HCT116 (cell line): ENCODE measurements around the gene MYPN. TPM values are rescaled to one million over a fixed set of nuclear protein-coding genes. Genes with fewer than 3 reads are reported as not detected.

Experiments used
- ATAC-seq: fragments of 200-7000 bp; cut with Tn5 transposase; 2 replicates; pipeline ENCODE4 v1.9.1; 2020; ENCODE audit warnings: mild to moderate bottlenecking, moderate library complexity
- BruUV-seq: library from RNA; stranded (reverse); fragments of 400-500 nt; replicated peaks from 2 replicates; lab custom pipeline; 2021; lab: Mats Ljungman, UMichigan
- CTCF ChIA-PET: fragments of 300-600 bp; sonication (Branson Sonifier 250); formaldehyde crosslinking; loops from one replicate; lab custom pipeline; 2021; ENCODE audit warnings: antibody characterized with exemption; lab: Charles Lee
- POLR2A ChIA-PET: fragments of 300-600, 350-600 bp; sonication (Branson Sonifier 250); formaldehyde crosslinking; loops from one replicate; lab custom pipeline; 2021; ENCODE audit warnings: antibody characterized with exemption; lab: Charles Lee
- RAD21 ChIA-PET, 2 experiments: fragments of 300-600 bp; sonication (Branson Sonifier 250); formaldehyde crosslinking; loops; one replicate each; lab custom pipeline; 2023; ENCODE audit warnings: low total read pairs in 2 of 2; ENCODE audit not compliant: uncharacterized antibody in 2 of 2, unreplicated experiment in 2 of 2, low non-redundant PET in 1 of 2; lab: Charles Lee
- DNase-seq: peaks from one replicate; pipeline ENCODE4 v3.0.0-alpha.2; 2010; ENCODE audit warnings: low read depth, low spot score
- H2AFZ ChIP-seq: fragments of 200-600 bp; shearing (Covaris generic), sonication (generic); 2 replicates; pipeline ENCODE4 v1.6.1; 2017; ENCODE audit warnings: low read depth, mixed run types, mixed read lengths, antibody characterized with exemption, low read length; ENCODE audit not compliant: poor library complexity, severe bottlenecking
- H3K27ac ChIP-seq: 2 replicates; pipeline ENCODE4 v1.5.1; 2012; ENCODE audit warnings: low read depth, low read length
- H3K27me3 ChIP-seq: fragments of 200-600 bp; sonication (generic); 2 replicates; pipeline ENCODE4 v1.6.1; 2016; ENCODE audit warnings: mixed run types, low read length, mixed read lengths; ENCODE audit not compliant: insufficient read depth
- H3K36me3 ChIP-seq, 2 experiments: fragments of 200-500 bp in 1 of 2; fragments of 200-600 bp in 1 of 2; sonication (Bioruptor generic) in 1 of 2; sonication (generic) in 1 of 2; 2 replicates each; pipeline versions ENCODE4 v1.5.1 to v1.6.1; 2014 to 2016; ENCODE audit warnings: low read length in 2 of 2, inconsistent platforms in 1 of 2, mixed read lengths in 1 of 2, mixed run types in 1 of 2; ENCODE audit not compliant: insufficient read depth in 2 of 2, control insufficient read depth in 1 of 2
- H3K4me1 ChIP-seq, 2 experiments: fragments of 200-600 bp in 1 of 2; sonication (generic) in 1 of 2; 2 replicates each; pipeline versions ENCODE4 v1.5.1 to v1.6.1; 2012 to 2017; ENCODE audit warnings: low read length in 2 of 2, inconsistent platforms in 1 of 2, mild to moderate bottlenecking in 1 of 2, mixed read lengths in 1 of 2, mixed run types in 1 of 2, moderate library complexity in 1 of 2; ENCODE audit not compliant: insufficient read depth in 2 of 2, control insufficient read depth in 1 of 2
- H3K4me2 ChIP-seq: fragments of 200-600 bp; sonication (generic); 2 replicates; pipeline ENCODE4 v1.6.1; 2017; ENCODE audit warnings: mixed run types, low read length, mixed read lengths
- H3K4me3 ChIP-seq, 2 experiments: fragments of 200-600 bp in 1 of 2; sonication (generic) in 1 of 2; replicated peaks in 1 of 2; 2 replicates each; pipeline ENCODE4 v1.5.1; 2011 to 2016; ENCODE audit warnings: low read length in 2 of 2, control low read depth in 1 of 2, low read depth in 1 of 2, mild to moderate bottlenecking in 1 of 2, mixed read lengths in 1 of 2, mixed run types in 1 of 2
- H3K79me2 ChIP-seq: fragments of 200-600 bp; sonication (generic); 2 replicates; pipeline ENCODE4 v1.6.1; 2017; ENCODE audit warnings: mild to moderate bottlenecking, mixed run types, low read length, moderate library complexity, mixed read lengths; ENCODE audit not compliant: insufficient read depth
- H3K9ac ChIP-seq: fragments of 200-600 bp; sonication (generic); 2 replicates; pipeline ENCODE4 v1.6.1; 2016; ENCODE audit warnings: low read length, mixed read lengths
- H3K9me2 ChIP-seq: fragments of 200-600 bp; sonication (generic), shearing (Covaris generic); 2 replicates; pipeline ENCODE4 v1.6.1; 2017; ENCODE audit warnings: mixed run types, mild to moderate bottlenecking, moderate library complexity; ENCODE audit not compliant: insufficient read depth
- H3K9me3 ChIP-seq, 2 experiments: fragments of 200-500 bp in 1 of 2; fragments of 200-600 bp in 1 of 2; sonication (Bioruptor generic) in 1 of 2; sonication (generic) in 1 of 2; 2 replicates each; pipeline ENCODE4 v1.6.1; 2014 to 2017; ENCODE audit warnings: low read length in 2 of 2, mixed read lengths in 2 of 2, inconsistent platforms in 1 of 2, low read depth in 1 of 2, mild to moderate bottlenecking in 1 of 2, mixed run types in 1 of 2, moderate library complexity in 1 of 2; ENCODE audit not compliant: control insufficient read depth in 1 of 2, insufficient read depth in 1 of 2
- H4K20me1 ChIP-seq: fragments of 200-600 bp; sonication (generic), shearing (Covaris generic); 2 replicates; pipeline ENCODE4 v1.6.1; 2017; ENCODE audit warnings: mixed run types, mild to moderate bottlenecking, moderate library complexity; ENCODE audit not compliant: insufficient read depth
- EGR1 ChIP-seq: IDR thresholded peaks from 2 replicates; pipeline ENCODE4 v1.6.1; 2012; ENCODE audit warnings: low read depth
- ELF1 ChIP-seq: IDR thresholded peaks from 2 replicates; pipeline ENCODE4 v1.6.1; 2012; ENCODE audit warnings: low read depth, borderline replicate concordance
- EZH2 ChIP-seq: fragments of 200-600 bp; sonication (generic); IDR thresholded peaks from 2 replicates; pipeline ENCODE4 v1.6.1; 2017; ENCODE audit warnings: antibody characterized with exemption, mixed run types
- RAD21 ChIP-seq: IDR thresholded peaks from 2 replicates; pipeline ENCODE4 v1.6.1; 2012; ENCODE audit warnings: low read depth, mild to moderate bottlenecking
- SIN3A ChIP-seq: IDR thresholded peaks from 2 replicates; pipeline ENCODE4 v1.6.1; 2012; ENCODE audit warnings: low read depth
- SRF ChIP-seq: IDR thresholded peaks from 2 replicates; pipeline ENCODE4 v1.6.1; 2012; ENCODE audit warnings: low read depth
- intact Hi-C: fragments of 100-400 bp; cut with micrococcal nuclease; formaldehyde crosslinking; loops from 2 replicates; pipeline ENCODE4 v1.10.0; 2022
- total RNA-seq: library from RNA; stranded (reverse); gene quantifications from one replicate; pipeline ENCODE4 v1.2.1, GENCODE V29; 2021; ENCODE audit not compliant: unreplicated experiment
- TF ChIP-seq, protein P1 (sequence below): IDR thresholded peaks from 2 replicates; pipeline ENCODE4 v1.6.1; 2011; ENCODE audit warnings: mild to moderate bottlenecking, low read length, moderate library complexity; ENCODE audit not compliant: insufficient replicate concordance; ENCODE audit errors: extremely low read depth
- TF ChIP-seq, protein P2 (sequence below): IDR thresholded peaks from 2 replicates; pipeline ENCODE4 v1.6.1; 2012
- TF ChIP-seq, protein P3 (sequence below), 3 experiments: fragments of 200-600 bp in 1 of 3; sonication (generic) in 1 of 3; IDR thresholded peaks in 2 of 3; conservative IDR thresholded peaks in 1 of 3; 2 replicates each; pipeline ENCODE4 v1.5.1; 2012 to 2017; ENCODE audit warnings: low read depth in 2 of 3, low read length in 2 of 3, antibody characterized with exemption in 1 of 3, borderline replicate concordance in 1 of 3, control low read depth in 1 of 3, mild to moderate bottlenecking in 1 of 3, mixed read lengths in 1 of 3, mixed run types in 1 of 3, moderate library complexity in 1 of 3; ENCODE audit not compliant: insufficient read depth in 1 of 3
- TF ChIP-seq, protein P4 (sequence below): IDR thresholded peaks from 2 replicates; pipeline ENCODE4 v1.6.1; 2012

MYPN gene
- total RNA-seq, 1 experiment from 2014 or later: 0.34 TPM

DNA sequence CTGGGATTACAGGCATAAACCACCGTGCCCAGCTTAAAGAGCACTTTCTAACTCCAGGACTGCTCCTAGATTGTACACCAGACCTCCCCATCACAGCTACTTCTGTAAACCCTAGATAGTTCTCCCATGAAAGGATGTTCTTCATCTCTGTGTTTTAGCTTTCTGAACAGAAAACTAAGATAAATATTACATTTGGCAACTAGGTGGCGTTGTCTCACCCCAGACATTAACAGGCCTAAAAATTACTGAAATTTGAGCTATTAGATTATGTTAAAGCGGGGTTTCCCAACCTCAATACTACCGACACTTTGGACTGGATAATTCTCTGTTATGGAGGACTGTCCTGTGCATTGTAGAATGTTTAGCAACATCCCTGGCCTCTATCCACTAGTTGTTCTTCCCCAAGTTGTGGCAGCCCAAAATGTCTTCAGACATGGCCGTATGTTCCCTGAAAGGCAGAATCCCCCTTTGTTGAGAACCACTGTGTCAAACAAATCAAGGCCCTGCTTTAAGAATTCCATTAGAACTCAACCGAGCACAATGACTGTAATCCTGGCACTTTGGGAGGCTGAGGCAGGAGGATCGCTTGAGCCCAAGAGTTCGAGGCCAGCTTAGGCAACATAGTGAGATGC, 103.5 kb downstream of the MYPN start:
- ATAC-seq (peak; percentile 36), DNase-seq (no peak)
- H3K9me3 ChIP-seq: no peaks in the 10 kb centered on the region
- H3K9me2 ChIP-seq: no peaks in the 10 kb centered on the region
- intact Hi-C loops: loop anchor here (1.0 to 2.0 kb wide), 2 partner anchors 89 to 684 kb away; no protein-coding TSS in a partner anchor
- no peak overlapping the region for H3K27ac ChIP-seq
- H3K4me3 ChIP-seq: no peak overlapping the region
- TF ChIP-seq, protein P1, sequence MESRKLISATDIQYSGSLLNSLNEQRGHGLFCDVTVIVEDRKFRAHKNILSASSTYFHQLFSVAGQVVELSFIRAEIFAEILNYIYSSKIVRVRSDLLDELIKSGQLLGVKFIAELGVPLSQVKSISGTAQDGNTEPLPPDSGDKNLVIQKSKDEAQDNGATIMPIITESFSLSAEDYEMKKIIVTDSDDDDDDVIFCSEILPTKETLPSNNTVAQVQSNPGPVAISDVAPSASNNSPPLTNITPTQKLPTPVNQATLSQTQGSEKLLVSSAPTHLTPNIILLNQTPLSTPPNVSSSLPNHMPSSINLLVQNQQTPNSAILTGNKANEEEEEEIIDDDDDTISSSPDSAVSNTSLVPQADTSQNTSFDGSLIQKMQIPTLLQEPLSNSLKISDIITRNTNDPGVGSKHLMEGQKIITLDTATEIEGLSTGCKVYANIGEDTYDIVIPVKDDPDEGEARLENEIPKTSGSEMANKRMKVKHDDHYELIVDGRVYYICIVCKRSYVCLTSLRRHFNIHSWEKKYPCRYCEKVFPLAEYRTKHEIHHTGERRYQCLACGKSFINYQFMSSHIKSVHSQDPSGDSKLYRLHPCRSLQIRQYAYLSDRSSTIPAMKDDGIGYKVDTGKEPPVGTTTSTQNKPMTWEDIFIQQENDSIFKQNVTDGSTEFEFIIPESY: no peak
- TF ChIP-seq SRF: no peak
- TF ChIP-seq, protein P2, sequence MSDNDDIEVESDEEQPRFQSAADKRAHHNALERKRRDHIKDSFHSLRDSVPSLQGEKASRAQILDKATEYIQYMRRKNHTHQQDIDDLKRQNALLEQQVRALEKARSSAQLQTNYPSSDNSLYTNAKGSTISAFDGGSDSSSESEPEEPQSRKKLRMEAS: no peak
- peak; percentile 81 for TF ChIP-seq RAD21
- TF ChIP-seq EGR1: no peak
- no peak for TF ChIP-seq ELF1
- no peak for TF ChIP-seq EZH2
- no peak for TF ChIP-seq SIN3A
- TF ChIP-seq, protein P3, sequence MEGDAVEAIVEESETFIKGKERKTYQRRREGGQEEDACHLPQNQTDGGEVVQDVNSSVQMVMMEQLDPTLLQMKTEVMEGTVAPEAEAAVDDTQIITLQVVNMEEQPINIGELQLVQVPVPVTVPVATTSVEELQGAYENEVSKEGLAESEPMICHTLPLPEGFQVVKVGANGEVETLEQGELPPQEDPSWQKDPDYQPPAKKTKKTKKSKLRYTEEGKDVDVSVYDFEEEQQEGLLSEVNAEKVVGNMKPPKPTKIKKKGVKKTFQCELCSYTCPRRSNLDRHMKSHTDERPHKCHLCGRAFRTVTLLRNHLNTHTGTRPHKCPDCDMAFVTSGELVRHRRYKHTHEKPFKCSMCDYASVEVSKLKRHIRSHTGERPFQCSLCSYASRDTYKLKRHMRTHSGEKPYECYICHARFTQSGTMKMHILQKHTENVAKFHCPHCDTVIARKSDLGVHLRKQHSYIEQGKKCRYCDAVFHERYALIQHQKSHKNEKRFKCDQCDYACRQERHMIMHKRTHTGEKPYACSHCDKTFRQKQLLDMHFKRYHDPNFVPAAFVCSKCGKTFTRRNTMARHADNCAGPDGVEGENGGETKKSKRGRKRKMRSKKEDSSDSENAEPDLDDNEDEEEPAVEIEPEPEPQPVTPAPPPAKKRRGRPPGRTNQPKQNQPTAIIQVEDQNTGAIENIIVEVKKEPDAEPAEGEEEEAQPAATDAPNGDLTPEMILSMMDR (IDR thresholded peaks at IDR 0.05 in 2 of 3, conservative IDR thresholded peaks at IDR 0.05 in 1 of 3; ENCODE audit: borderline replicate concordance in 1 of 3, insufficient read depth in 1 of 3, low read depth in 2 of 3, low read length in 2 of 3): peak; percentile 56 to 74 (median 73); a peak in 5 of 6 replicates
- TF ChIP-seq, protein P4, sequence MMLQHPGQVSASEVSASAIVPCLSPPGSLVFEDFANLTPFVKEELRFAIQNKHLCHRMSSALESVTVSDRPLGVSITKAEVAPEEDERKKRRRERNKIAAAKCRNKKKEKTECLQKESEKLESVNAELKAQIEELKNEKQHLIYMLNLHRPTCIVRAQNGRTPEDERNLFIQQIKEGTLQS: no peak
- no peak overlapping the region for H3K4me2 ChIP-seq
- peaks cover 0 to 7% of the 10 kb centered on the region in 2 experiments; a peak in 1 of 4 replicates for H3K4me1 ChIP-seq
- no peaks in the 10 kb centered on the region for H3K27me3 ChIP-seq
- ChIA-PET CTCF (interaction anchor here (0.5 to 2.4 kb wide), 34 partner anchors 9 to 743 kb away, joined by 3 to 69 read pairs (median 4); partner anchors contain the start of genes ATOH7 and DDX21), RAD21 (interaction anchor here (0.7 to 1.2 kb wide), 4 partner anchors 89 to 424 kb away, joined by 4 to 12 read pairs (median 6); partner anchors contain the start of gene HNRNPH3 (in 1 of the 2)), POLR2A (interaction anchor here (0.9 kb wide), 1 partner anchor 136 kb away, joined by 3 read pairs; no protein-coding TSS in a partner anchor)
- BruUV-seq: no TSS peak
- no peaks in the 10 kb centered on the region for H3K79me2 ChIP-seq
- H4K20me1 ChIP-seq: no peaks in the 10 kb centered on the region
- H3K9ac ChIP-seq: no peak overlapping the region
- H2AFZ ChIP-seq: peak overlapping the region; percentile 98
- no peaks in the 10 kb centered on the region for H3K36me3 ChIP-seq
